A673 (cell line): ENCODE results near the gene ZNHIT1. TPM values are rescaled to one million over a fixed set of nuclear protein-coding genes. Genes with fewer than 3 reads are reported as not detected.
"Not testable (repeated sequence)": the region's sequence is repeated elsewhere in the genome, so short reads cannot be mapped to it uniquely, and the experiment has no call there.

Experiments
- BruUV-seq: library from RNA; stranded (reverse); fragments of 400-500 nt; replicated peaks from 2 replicates; lab custom pipeline; 2021; lab: Mats Ljungman, UMichigan
- CTCF ChIA-PET: fragments of 300-600 bp; sonication (Branson Sonifier 250); formaldehyde crosslinking; loops from one replicate; lab custom pipeline; 2022; ENCODE audit warnings: antibody characterized with exemption; lab: Charles Lee
- POLR2A ChIA-PET: fragments of 300-600 bp; sonication (Branson Sonifier 250); formaldehyde crosslinking; loops from one replicate; lab custom pipeline; 2022; ENCODE audit warnings: antibody characterized with exemption; ENCODE audit not compliant: low non-redundant PET; lab: Charles Lee
- DNase-seq: peaks from one replicate; pipeline ENCODE4 v3.0.0-alpha.2; 2015; ENCODE audit warnings: low spot score
- H3K27ac ChIP-seq: fragments of 200-600 bp; sonication (generic); 2 replicates; pipeline ENCODE4 v1.5.1; 2016; ENCODE audit warnings: mixed run types, low read depth, mild to moderate bottlenecking, mixed read lengths, antibody characterized with exemption, low read length; ENCODE audit not compliant: poor library complexity, severe bottlenecking
- H3K27me3 ChIP-seq: fragments of 200-600 bp; sonication (generic); replicated peaks from 2 replicates; pipeline ENCODE4 v1.6.1; 2017; ENCODE audit warnings: mixed run types, low read depth, mild to moderate bottlenecking, mixed read lengths, antibody characterized with exemption, low read length; ENCODE audit not compliant: insufficient read depth, poor library complexity
- H3K36me3 ChIP-seq: fragments of 200-600 bp; sonication (generic); 2 replicates; pipeline ENCODE4 v1.6.1; 2016; ENCODE audit warnings: mixed run types, mild to moderate bottlenecking, mixed read lengths, antibody characterized with exemption, low read length; ENCODE audit not compliant: insufficient read depth, poor library complexity, severe bottlenecking
- H3K4me1 ChIP-seq: fragments of 200-600 bp; sonication (generic); 2 replicates; pipeline ENCODE4 v1.6.1; 2017; ENCODE audit warnings: mixed run types, mild to moderate bottlenecking, mixed read lengths, antibody characterized with exemption, low read length; ENCODE audit not compliant: insufficient read depth, poor library complexity, severe bottlenecking
- H3K4me3 ChIP-seq: fragments of 200-600 bp; sonication (generic); 2 replicates; pipeline ENCODE4 v1.5.1; 2016; ENCODE audit warnings: low read depth, mixed run types, mild to moderate bottlenecking, mixed read lengths, low read length; ENCODE audit not compliant: poor library complexity, severe bottlenecking
- H3K9me3 ChIP-seq: fragments of 200-600 bp; sonication (generic); 2 replicates; pipeline ENCODE4 v1.6.1; 2016; ENCODE audit warnings: mixed run types, low read depth, mild to moderate bottlenecking, mixed read lengths, antibody characterized with exemption, low read length; ENCODE audit not compliant: poor library complexity, severe bottlenecking
- CTCF ChIP-seq: fragments of 300-800, 200-600 bp; sonication (generic); conservative IDR thresholded peaks from 2 replicates; pipeline ENCODE4 v1.5.1; 2017; ENCODE audit warnings: low read depth, mild to moderate bottlenecking, antibody characterized with exemption, low read length, moderate library complexity, mixed read lengths
- EZH2 ChIP-seq: fragments of 200-600 bp; sonication (generic); IDR thresholded peaks from 2 replicates; pipeline ENCODE4 v1.6.1; 2017; ENCODE audit warnings: borderline replicate concordance, low read depth, mild to moderate bottlenecking, mixed read lengths, antibody characterized with exemption, low read length; ENCODE audit not compliant: poor library complexity, severe bottlenecking
- intact Hi-C: fragments of 100-400 bp; cut with micrococcal nuclease; formaldehyde crosslinking; loops from one replicate; pipeline ENCODE4 v1.10.0; 2022; ENCODE audit not compliant: unreplicated experiment
- total RNA-seq: library from RNA; stranded (reverse); gene quantifications from 2 replicates; pipeline ENCODE4 v1.2.3, GENCODE V29; 2021

The ZNHIT1 gene
- total RNA-seq, 1 experiment from 2014 or later, result 65.1 TPM

GRCh38 chr7:101201695-101202602, 16.0 kb upstream of the ZNHIT1 start:
- Histone ChIP-seq H3K4me3 (no peak overlapping the region), H3K4me1 (no peaks in the 10 kb centered on the region), H3K9me3 (no peaks in the 10 kb centered on the region), H3K27ac (no peak overlapping the region), H3K36me3 (no peaks in the 10 kb centered on the region), H3K27me3 (no peaks in the 10 kb centered on the region)
- no peak for TF ChIP-seq EZH2
- no peak for TF ChIP-seq CTCF
- no TSS peak for BruUV-seq
- ChIA-PET CTCF (no interaction called here), POLR2A (no interaction called here)
- DNase-seq, result no peak
- intact Hi-C loops, result no loop called here

- no peak overlapping the region for H3K4me3 ChIP-seq
Observed at GRCh38 chr7:101202603-101202918, 15.4 kb upstream of the ZNHIT1 start.

GRCh38 chr7:101203740-101204738, 13.9 kb upstream of the ZNHIT1 start:
- DNase-seq, H3K27ac ChIP-seq, H3K27me3 ChIP-seq, H3K4me3 ChIP-seq, BruUV-seq, H3K4me1 ChIP-seq, intact Hi-C loops, H3K36me3 ChIP-seq, H3K9me3 ChIP-seq: not testable (repeated sequence)
- ChIA-PET POLR2A (interaction anchor here (0.6 kb wide), 1 partner anchor 9 kb away, joined by 3 read pairs; no protein-coding TSS in a partner anchor), CTCF (interaction anchor here (0.7 kb wide), 1 partner anchor 564 kb away, joined by 6 read pairs; no protein-coding TSS in a partner anchor)

More at GRCh38 chr7:101202603-101202918, 15.4 kb upstream of the ZNHIT1 start:
- no peaks in the 10 kb centered on the region for H3K36me3 ChIP-seq
- H3K27me3 ChIP-seq, result no peaks in the 10 kb centered on the region
- POLR2A ChIA-PET, result no interaction called here
- H3K27ac ChIP-seq, result no peak overlapping the region
- DNase-seq, result no peak
- CTCF ChIA-PET, result no interaction called here
- intact Hi-C loops, result no loop called here
- BruUV-seq, result no TSS peak
- TF ChIP-seq EZH2 (no peak), CTCF (no peak)
- no peaks in the 10 kb centered on the region for H3K9me3 ChIP-seq
- H3K4me1 ChIP-seq, result no peaks in the 10 kb centered on the region
